H9 (cell line): Measurements from ENCODE around the gene PIP4P1. TPM values are rescaled to one million over a fixed set of nuclear protein-coding genes. Genes with fewer than 3 reads are reported as not detected.

ENCODE experiments used
- DNase-seq: peaks from one replicate; pipeline ENCODE4 v3.0.0-alpha.2; 2017
- H2AFZ ChIP-seq: one replicate; pipeline ENCODE4 v1.6.1; 2013; ENCODE audit warnings: mild to moderate bottlenecking, low read length, control low read depth, moderate library complexity
- H2AK5ac ChIP-seq: 2 replicates; pipeline ENCODE4 v1.6.1; 2013; ENCODE audit warnings: low read length, control low read depth, mixed read lengths; ENCODE audit not compliant: insufficient read length
- H2BK120ac ChIP-seq: one replicate; pipeline ENCODE4 v1.6.1; 2013; ENCODE audit warnings: low read depth, mild to moderate bottlenecking, low read length, control low read depth, inconsistent platforms; ENCODE audit not compliant: poor library complexity, severe bottlenecking
- H2BK12ac ChIP-seq: 2 replicates; pipeline ENCODE4 v1.6.1; 2013; ENCODE audit warnings: low read length, control low read depth, mixed read lengths, low read depth; ENCODE audit not compliant: insufficient read length
- H2BK15ac ChIP-seq: 2 replicates; pipeline ENCODE4 v1.6.1; 2013; ENCODE audit warnings: low read depth, low read length, control low read depth
- H2BK20ac ChIP-seq: one replicate; pipeline ENCODE4 v1.6.1; 2013; ENCODE audit warnings: low read depth, mild to moderate bottlenecking, low read length, control low read depth, inconsistent platforms; ENCODE audit not compliant: poor library complexity, severe bottlenecking
- H2BK5ac ChIP-seq: 2 replicates; pipeline ENCODE4 v1.6.1; 2013; ENCODE audit warnings: low read length, control low read depth, mixed read lengths; ENCODE audit not compliant: insufficient read length
- H3K14ac ChIP-seq: 2 replicates; pipeline ENCODE4 v1.6.1; 2013; ENCODE audit warnings: low read length, control low read depth; ENCODE audit not compliant: insufficient read depth
- H3K18ac ChIP-seq: 2 replicates; pipeline ENCODE4 v1.6.1; 2013; ENCODE audit warnings: low read depth, mild to moderate bottlenecking, mixed read lengths, low read length, control low read depth; ENCODE audit not compliant: insufficient read length
- H3K23ac ChIP-seq: 2 replicates; pipeline ENCODE4 v1.6.1; 2013; ENCODE audit warnings: low read length, control low read depth, mixed read lengths, low read depth; ENCODE audit not compliant: insufficient read length
- H3K23me2 ChIP-seq: 2 replicates; pipeline ENCODE4 v1.6.1; 2013; ENCODE audit warnings: low read depth, mild to moderate bottlenecking, mixed read lengths, low read length, control low read depth; ENCODE audit not compliant: insufficient read length, poor library complexity, severe bottlenecking
- H3K27ac ChIP-seq: 2 replicates; pipeline ENCODE4 v1.5.1; 2013; ENCODE audit warnings: low read length, control low read depth, mixed read lengths, low read depth; ENCODE audit not compliant: insufficient read length
- H3K27me3 ChIP-seq: 2 replicates; pipeline ENCODE4 v1.6.1; 2013; ENCODE audit warnings: low read length, control low read depth, inconsistent platforms; ENCODE audit not compliant: insufficient read depth
- H3K4ac ChIP-seq: 2 replicates; pipeline ENCODE4 v1.6.1; 2013; ENCODE audit warnings: low read depth, mild to moderate bottlenecking, control low read depth, inconsistent platforms, low read length, moderate library complexity
- H3K4me1 ChIP-seq: 2 replicates; pipeline ENCODE4 v1.6.1; 2013; ENCODE audit warnings: low read length, control low read depth, inconsistent platforms; ENCODE audit not compliant: insufficient read depth
- H3K4me2 ChIP-seq: 2 replicates; pipeline ENCODE4 v1.6.1; 2013; ENCODE audit warnings: low read length, control low read depth, mixed read lengths; ENCODE audit not compliant: insufficient read length, insufficient read depth
- H3K56ac ChIP-seq: 2 replicates; pipeline ENCODE4 v1.6.1; 2013; ENCODE audit warnings: low read depth, mild to moderate bottlenecking, mixed read lengths, low read length, control low read depth; ENCODE audit not compliant: insufficient read length
- H3K79me1 ChIP-seq: 2 replicates; pipeline ENCODE4 v1.6.1; 2013; ENCODE audit warnings: low read depth, mild to moderate bottlenecking, moderate library complexity, low read length, control low read depth, inconsistent platforms; ENCODE audit not compliant: insufficient read depth, poor library complexity, severe bottlenecking
- H3K79me2 ChIP-seq: 2 replicates; pipeline ENCODE4 v1.6.1; 2013; ENCODE audit warnings: low read length, control low read depth, inconsistent platforms; ENCODE audit not compliant: insufficient read depth
- H3K9ac ChIP-seq: 2 replicates; pipeline ENCODE4 v1.6.1; 2013; ENCODE audit warnings: low read length, control low read depth, mixed read lengths; ENCODE audit not compliant: insufficient read length; ENCODE audit errors: extremely low read depth
- H3K9me3 ChIP-seq: one replicate; pipeline ENCODE4 v1.6.1; 2013; ENCODE audit warnings: low read depth, low read length, inconsistent platforms; ENCODE audit not compliant: control insufficient read depth
- H3T11ph ChIP-seq: one replicate; pipeline ENCODE4 v1.6.1; 2013; ENCODE audit warnings: mild to moderate bottlenecking, low read length, control low read depth, inconsistent platforms
- H4K20me1 ChIP-seq: one replicate; pipeline ENCODE4 v1.6.1; 2013; ENCODE audit not compliant: control insufficient read depth, insufficient read length, insufficient read depth
- H4K5ac ChIP-seq: 2 replicates; pipeline ENCODE4 v1.6.1; 2013; ENCODE audit warnings: low read depth, mild to moderate bottlenecking, mixed read lengths, low read length, control low read depth; ENCODE audit not compliant: insufficient read length
- H4K8ac ChIP-seq: replicated peaks from 2 replicates; pipeline ENCODE4 v1.6.1; 2013; ENCODE audit warnings: low read length, control low read depth, mixed read lengths, low read depth; ENCODE audit not compliant: insufficient read length
- H4K91ac ChIP-seq: 2 replicates; pipeline ENCODE4 v1.6.1; 2013; ENCODE audit warnings: low read depth, mild to moderate bottlenecking, moderate library complexity, mixed read lengths, low read length, control low read depth; ENCODE audit not compliant: insufficient read length
- H3K27ac Mint-ChIP-seq, 3 experiments: 2 replicates in 2 of 3; 3 replicates in 1 of 3; pipeline ENCODE4 v1.8.0; 2020 to 2021; ENCODE audit warnings: mixed read lengths in 3 of 3, mild to moderate bottlenecking in 1 of 3, moderate library complexity in 1 of 3
- H3K27me3 Mint-ChIP-seq: 2 replicates; pipeline ENCODE4 v1.8.0; 2021; ENCODE audit warnings: low read depth, mild to moderate bottlenecking, moderate library complexity, mixed read lengths
- H3K36me3 Mint-ChIP-seq, 3 experiments: 2 replicates in 2 of 3; 3 replicates in 1 of 3; pipeline ENCODE4 v1.8.0; 2020 to 2021; ENCODE audit warnings: low read depth in 3 of 3, mixed read lengths in 3 of 3; ENCODE audit not compliant: insufficient read depth in 1 of 3
- H3K4me1 Mint-ChIP-seq, 2 experiments: 2 replicates each; pipeline ENCODE4 v1.8.0; 2020; ENCODE audit warnings: mixed read lengths in 2 of 2
- H3K4me3 Mint-ChIP-seq, 2 experiments: 2 replicates in 1 of 2; 3 replicates in 1 of 2; pipeline ENCODE4 v1.8.0; 2020 to 2021; ENCODE audit warnings: mild to moderate bottlenecking in 2 of 2, mixed read lengths in 2 of 2, moderate library complexity in 1 of 2
- H3K9me3 Mint-ChIP-seq, 2 experiments: 2 replicates in 1 of 2; 3 replicates in 1 of 2; pipeline ENCODE4 v1.8.0; 2020; ENCODE audit warnings: mild to moderate bottlenecking in 2 of 2, mixed read lengths in 2 of 2, moderate library complexity in 1 of 2
- CTCF ChIP-seq: fragments of 200-600 bp; sonication (generic); conservative IDR thresholded peaks from 3 replicates; pipeline ENCODE4 v1.8.0; 2021; ENCODE audit warnings: antibody characterized with exemption, mild to moderate bottlenecking
- WGBS: extraction: QIAGEN DNeasy Blood & Tissue Kit; methylation state at CpG from one replicate; pipeline ENCODE4 v1.1.7; 2013; ENCODE audit warnings: missing lambda C conversion rate, low lambda C conversion rate, mixed read lengths; ENCODE audit not compliant: insufficient read length; ENCODE audit errors: extremely low coverage; 5-methylcytosine and 5-hydroxymethylcytosine counted together
- total RNA-seq: library from RNA; stranded (reverse); gene quantifications from 2 replicates; pipeline ENCODE4 v1.2.1, GENCODE V29; 2021

Gene PIP4P1
- total RNA-seq, 1 experiment from 2014 or later, result 41.6 TPM

- no peak overlapping the region for H3K56ac ChIP-seq
Observed at GRCh38 chr14:20441461-20441860, 19.8 kb downstream of the PIP4P1 start.

More at GRCh38 chr14:20441461-20441860, 19.8 kb downstream of the PIP4P1 start:
- Histone ChIP-seq H2AK5ac (no peak overlapping the region), H3K27ac (no peak overlapping the region), H3K9ac (no peak overlapping the region), H2BK120ac (no peak overlapping the region), H3K79me1 (no peaks in the 10 kb centered on the region), H3K18ac (no peak overlapping the region), H4K8ac (no peak overlapping the region), H3K4ac (no peak overlapping the region), H3K4me1 (no peaks in the 10 kb centered on the region), H2AFZ (no peak overlapping the region), H3K23ac (no peak overlapping the region), H3K79me2 (no peaks in the 10 kb centered on the region; the same call in 1 of the 2 replicates), H3K27me3 (no peaks in the 10 kb centered on the region), H2BK12ac (no peak overlapping the region), H4K5ac (no peak overlapping the region), H4K20me1 (no peaks in the 10 kb centered on the region), H3K9me3 (no peaks in the 10 kb centered on the region), H3K4me2 (no peak overlapping the region), H2BK15ac (no peak overlapping the region), H2BK5ac (no peak overlapping the region), H4K91ac (no peak overlapping the region), H3K14ac (no peak overlapping the region), H3T11ph (no peak overlapping the region), H2BK20ac (no peak overlapping the region), H3K23me2 (no peaks in the 10 kb centered on the region)
- H3K36me3 Mint-ChIP-seq, result peaks cover 6 to 7% (median 6%) of the 10 kb centered on the region in 3 experiments; a peak in 3 of 7 replicates
- H3K9me3 Mint-ChIP-seq, result peaks cover 0 to 4% of the 10 kb centered on the region in 2 experiments; a peak in 2 of 5 replicates
- TF ChIP-seq CTCF, result no peak
- no CpG with 5 or more reads among the region's 2 CpGs for WGBS
- H3K4me1 Mint-ChIP-seq, result peaks cover 9 to 10% of the 10 kb centered on the region in 2 experiments
- no peak overlapping the region for H3K4me3 Mint-ChIP-seq
- 0 out of 2 replicates have a peak, but pooled peaks cover 1% of the 10 kb centered on the region for H3K27me3 Mint-ChIP-seq
- no peak for DNase-seq
- H3K27ac Mint-ChIP-seq, result no peak overlapping the region
